Osteoblast (primary cell): ENCODE measurements around the gene MAP4K3. TPM values are rescaled to one million over a fixed set of nuclear protein-coding genes. Genes with fewer than 3 reads are reported as not detected.

Experiments
- DNase-seq: peaks from one replicate; pipeline ENCODE4 v3.0.0; 2011; ENCODE audit warnings: low spot score, mixed read lengths; ENCODE audit not compliant: insufficient read length; ENCODE audit errors: missing footprints
- H2AFZ ChIP-seq: 2 replicates; pipeline ENCODE4 v1.6.0; 2011; ENCODE audit warnings: mild to moderate bottlenecking, low read length
- H3K27ac ChIP-seq: 2 replicates; pipeline ENCODE4 v1.5.1; 2011; ENCODE audit warnings: mild to moderate bottlenecking, low read depth, low read length, moderate library complexity
- H3K27me3 ChIP-seq: 2 replicates; pipeline ENCODE4 v1.6.0; 2012; ENCODE audit warnings: mild to moderate bottlenecking, control low read depth, inconsistent platforms, low read length, moderate library complexity; ENCODE audit not compliant: insufficient read depth
- H3K36me3 ChIP-seq: 2 replicates; pipeline ENCODE4 v1.5.1; 2011; ENCODE audit warnings: mild to moderate bottlenecking, low read length, control low read depth, moderate library complexity; ENCODE audit not compliant: insufficient read depth
- H3K4me1 ChIP-seq: 2 replicates; pipeline ENCODE4 v1.5.1; 2011; ENCODE audit warnings: mild to moderate bottlenecking, low read length, control low read depth, moderate library complexity; ENCODE audit not compliant: insufficient read depth
- H3K4me2 ChIP-seq: 2 replicates; pipeline ENCODE4 v1.6.0; 2011; ENCODE audit warnings: mild to moderate bottlenecking, low read length; ENCODE audit not compliant: insufficient read depth
- H3K4me3 ChIP-seq: fragments of 200-600 bp; sonication (generic); 3 replicates; pipeline ENCODE4 v1.5.1; 2012; ENCODE audit warnings: mild to moderate bottlenecking, low read length, inconsistent platforms; ENCODE audit not compliant: insufficient read depth
- H3K79me2 ChIP-seq: 2 replicates; pipeline ENCODE4 v1.6.0; 2012; ENCODE audit warnings: mild to moderate bottlenecking, low read length, control low read depth, inconsistent platforms; ENCODE audit not compliant: insufficient read depth
- H3K9me3 ChIP-seq: 2 replicates; pipeline ENCODE4 v1.5.1; 2011; ENCODE audit warnings: low read depth, low read length, control low read depth
- H4K20me1 ChIP-seq: 2 replicates; pipeline ENCODE4 v1.6.0; 2012; ENCODE audit warnings: mild to moderate bottlenecking, low read length, control low read depth; ENCODE audit not compliant: insufficient read depth
- total RNA-seq: library from RNA; depleted of rRNA; stranded (reverse); fragments of >200 nt; gene quantifications from 2 replicates; pipeline ENCODE4 v1.2.3, GENCODE V29; 2012
- TF ChIP-seq, protein P1 (sequence below): IDR thresholded peaks from 2 replicates; pipeline ENCODE4 v1.5.1; 2011; ENCODE audit warnings: mild to moderate bottlenecking, low read depth, low read length, moderate library complexity; ENCODE audit errors: extremely low read depth

MAP4K3 gene
- total RNA-seq, 1 donor: 51.8 TPM

DNA sequence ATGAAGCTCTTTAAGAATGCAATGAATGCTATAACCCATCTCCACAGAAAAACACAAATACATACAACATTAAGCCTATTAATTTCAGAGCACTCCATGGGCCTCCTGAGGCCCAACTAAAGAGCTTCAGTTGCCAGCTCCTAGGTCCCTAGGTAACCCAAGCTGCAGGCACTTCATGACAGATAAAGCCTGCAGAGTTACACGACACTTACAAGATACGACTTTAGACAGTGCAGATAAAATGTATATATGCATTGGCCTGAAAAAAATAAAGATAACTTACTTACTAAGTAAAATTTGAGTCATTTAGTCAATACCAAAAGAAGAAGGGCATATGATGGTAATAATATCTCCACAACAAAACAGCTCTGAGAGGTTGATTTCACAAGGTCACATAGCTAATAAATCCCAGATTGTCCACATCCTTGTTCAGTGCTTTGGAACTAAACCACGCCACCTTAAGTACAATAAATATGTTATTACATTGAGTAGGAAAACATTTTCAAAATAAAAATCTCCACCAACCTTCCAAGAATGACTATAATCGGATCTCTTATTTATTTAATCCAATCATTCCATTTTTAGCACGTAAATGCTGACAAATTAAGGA, 3.4 kb downstream of the MAP4K3 start:
- peaks cover 42% of the 10 kb centered on the region for H3K4me1 ChIP-seq
- H4K20me1 ChIP-seq: peaks cover 50% of the 10 kb centered on the region
- DNase-seq: no peak
- H3K4me2 ChIP-seq: peak overlapping the region; percentile 17
- H3K36me3 ChIP-seq: no peaks in the 10 kb centered on the region
- no peak overlapping the region for H3K4me3 ChIP-seq
- no peaks in the 10 kb centered on the region for H3K9me3 ChIP-seq
- H3K79me2 ChIP-seq: peaks cover 95% of the 10 kb centered on the region
- H3K27me3 ChIP-seq: no peaks in the 10 kb centered on the region
- no peak overlapping the region for H2AFZ ChIP-seq
- TF ChIP-seq, protein P1, sequence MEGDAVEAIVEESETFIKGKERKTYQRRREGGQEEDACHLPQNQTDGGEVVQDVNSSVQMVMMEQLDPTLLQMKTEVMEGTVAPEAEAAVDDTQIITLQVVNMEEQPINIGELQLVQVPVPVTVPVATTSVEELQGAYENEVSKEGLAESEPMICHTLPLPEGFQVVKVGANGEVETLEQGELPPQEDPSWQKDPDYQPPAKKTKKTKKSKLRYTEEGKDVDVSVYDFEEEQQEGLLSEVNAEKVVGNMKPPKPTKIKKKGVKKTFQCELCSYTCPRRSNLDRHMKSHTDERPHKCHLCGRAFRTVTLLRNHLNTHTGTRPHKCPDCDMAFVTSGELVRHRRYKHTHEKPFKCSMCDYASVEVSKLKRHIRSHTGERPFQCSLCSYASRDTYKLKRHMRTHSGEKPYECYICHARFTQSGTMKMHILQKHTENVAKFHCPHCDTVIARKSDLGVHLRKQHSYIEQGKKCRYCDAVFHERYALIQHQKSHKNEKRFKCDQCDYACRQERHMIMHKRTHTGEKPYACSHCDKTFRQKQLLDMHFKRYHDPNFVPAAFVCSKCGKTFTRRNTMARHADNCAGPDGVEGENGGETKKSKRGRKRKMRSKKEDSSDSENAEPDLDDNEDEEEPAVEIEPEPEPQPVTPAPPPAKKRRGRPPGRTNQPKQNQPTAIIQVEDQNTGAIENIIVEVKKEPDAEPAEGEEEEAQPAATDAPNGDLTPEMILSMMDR: no peak
- H3K27ac ChIP-seq: no peak overlapping the region

DNA sequence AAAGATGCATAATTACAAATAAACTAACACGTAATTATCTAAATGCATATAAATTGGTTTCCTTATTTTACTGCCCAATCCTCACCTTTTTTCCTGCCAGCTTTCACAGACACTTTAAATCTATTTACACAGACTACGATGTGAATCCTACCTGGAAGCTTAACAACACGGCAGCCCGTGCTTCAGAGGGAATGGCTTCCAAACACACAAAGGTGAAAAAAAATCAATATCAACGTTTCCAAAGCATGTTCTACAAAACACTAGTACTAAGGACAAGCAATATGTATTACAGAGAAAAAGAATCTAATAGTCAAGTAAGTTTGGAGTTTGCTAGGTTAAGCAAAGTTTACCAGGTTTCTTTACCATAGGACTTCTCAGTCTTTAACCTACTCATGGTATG, 4.4 kb downstream of the MAP4K3 start:
- Histone ChIP-seq H3K9me3 (no peaks in the 10 kb centered on the region), H2AFZ (no peak overlapping the region), H3K4me3 (no peak overlapping the region), H4K20me1 (peaks cover 50% of the 10 kb centered on the region), H3K36me3 (no peaks in the 10 kb centered on the region), H3K27me3 (no peaks in the 10 kb centered on the region), H3K79me2 (peaks cover 99% of the 10 kb centered on the region), H3K4me1 (peaks cover 32% of the 10 kb centered on the region), H3K27ac (no peak overlapping the region), H3K4me2 (no peak overlapping the region)
- TF ChIP-seq, protein P1: no peak
- DNase-seq: no peak

DNA sequence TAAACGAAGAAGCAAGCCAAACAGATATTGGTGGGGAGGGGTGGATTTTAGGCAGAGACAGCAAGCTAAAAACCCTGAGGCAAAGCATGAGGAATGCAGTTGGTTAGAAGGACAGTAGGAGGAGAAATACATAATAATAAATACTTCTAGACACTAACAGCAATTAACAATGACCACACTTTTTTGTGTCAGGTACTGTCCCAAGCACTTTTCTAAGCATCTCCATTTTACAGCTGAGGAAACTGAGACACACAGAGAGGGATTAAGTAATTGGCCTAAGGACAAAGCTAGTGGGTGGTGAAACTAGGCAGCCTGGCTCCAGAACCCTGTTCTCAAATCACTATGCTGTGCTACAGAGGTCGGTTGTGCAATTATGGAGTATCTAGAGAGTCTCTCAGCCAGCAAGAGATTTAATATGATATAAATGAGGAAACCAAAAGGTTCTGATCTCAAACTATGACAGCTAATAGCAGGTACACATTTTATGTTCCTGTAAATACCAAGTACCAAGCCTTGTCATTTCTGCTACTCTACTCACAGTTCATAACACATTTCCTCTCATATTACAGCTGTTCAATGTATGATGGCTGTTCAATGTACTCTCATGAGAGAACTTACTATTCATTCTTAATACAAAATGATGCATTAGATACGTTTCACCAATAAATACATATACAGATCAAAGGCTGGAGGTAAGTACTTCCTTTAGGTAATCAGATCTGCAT, 5.3 kb downstream of the MAP4K3 start:
- TF ChIP-seq, protein P1: no peak
- Histone ChIP-seq H3K27me3 (no peaks in the 10 kb centered on the region), H4K20me1 (peaks cover 50% of the 10 kb centered on the region), H3K79me2 (peaks cover 100% of the 10 kb centered on the region), H3K36me3 (no peaks in the 10 kb centered on the region), H2AFZ (no peak overlapping the region), H3K4me2 (no peak overlapping the region), H3K9me3 (no peaks in the 10 kb centered on the region), H3K4me3 (no peak overlapping the region), H3K27ac (peak overlapping the region; percentile 8), H3K4me1 (peaks cover 34% of the 10 kb centered on the region)
- DNase-seq: no peak

DNA sequence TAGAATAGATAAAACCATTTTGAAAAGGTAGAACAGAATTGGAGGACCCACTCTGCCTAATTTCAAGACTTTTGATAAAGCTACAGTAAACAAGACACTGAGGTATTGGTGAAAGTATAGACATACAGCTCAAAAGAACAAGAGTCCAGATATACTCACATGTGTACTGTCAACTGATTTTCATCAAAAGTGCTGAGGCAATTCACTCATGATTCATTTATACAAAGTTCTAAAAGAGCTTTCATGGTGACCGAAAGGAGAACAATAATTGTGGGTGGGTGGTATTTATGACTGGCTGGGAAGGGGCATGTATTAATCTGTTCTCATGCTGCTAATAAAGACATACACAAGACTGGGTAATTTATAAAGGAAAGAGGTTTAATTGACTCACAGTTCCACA, 7.3 kb downstream of the MAP4K3 start:
- H3K79me2 ChIP-seq: peaks cover 100% of the 10 kb centered on the region
- DNase-seq: no peak
- no peak overlapping the region for H3K27ac ChIP-seq
- no peaks in the 10 kb centered on the region for H3K36me3 ChIP-seq
- no peaks in the 10 kb centered on the region for H3K9me3 ChIP-seq
- TF ChIP-seq, protein P1: no peak
- H2AFZ ChIP-seq: no peak overlapping the region
- no peak overlapping the region for H3K4me2 ChIP-seq
- no peak overlapping the region for H3K4me3 ChIP-seq
- H3K27me3 ChIP-seq: no peaks in the 10 kb centered on the region
- peaks cover 26% of the 10 kb centered on the region for H3K4me1 ChIP-seq
- peaks cover 44% of the 10 kb centered on the region for H4K20me1 ChIP-seq
